H1 (cell line): ENCODE results near the gene SMIM20. TPM values are rescaled to one million over a fixed set of nuclear protein-coding genes. Genes with fewer than 3 reads are reported as not detected.

Experiments used
- CTCF ChIA-PET: fragments of 300-600 bp; sonication (Branson Sonifier 250); formaldehyde crosslinking; loops from one replicate; lab custom pipeline; 2021; ENCODE audit not compliant: partially characterized antibody; lab: Charles Lee
- POLR2A ChIA-PET: fragments of 300-600 bp; sonication (Branson Sonifier 250); formaldehyde crosslinking; loops from one replicate; lab custom pipeline; 2021; ENCODE audit warnings: inconsistent platforms; ENCODE audit not compliant: partially characterized antibody; lab: Charles Lee
- DNase-seq, 2 experiments: peaks; one replicate each; pipeline versions ENCODE4 v3.0.0 to v3.0.0-alpha.2; 2010 to 2022; ENCODE audit warnings: low spot score in 2 of 2, low read depth in 1 of 2, mixed read lengths in 1 of 2
- FAIRE-seq: peaks from 2 replicates; lab custom pipeline; 2011; peaks lifted over from hg19 to GRCh38; lab: Jason Lieb, UNC
- H2AFZ ChIP-seq: 2 replicates; pipeline ENCODE4 v1.8.1; 2012; ENCODE audit warnings: low read length, inconsistent platforms
- H2AK5ac ChIP-seq: 2 replicates; pipeline ENCODE4 v1.6.1; 2013; ENCODE audit warnings: low read depth, low read length
- H2BK120ac ChIP-seq: replicated peaks from 2 replicates; pipeline ENCODE3; 2013; ENCODE audit warnings: low read depth, low read length, inconsistent platforms
- H2BK12ac ChIP-seq: 2 replicates; pipeline ENCODE4 v1.6.1; 2013; ENCODE audit warnings: low read depth, low read length
- H2BK15ac ChIP-seq: 2 replicates; pipeline ENCODE4 v1.6.1; 2013; ENCODE audit warnings: low read length
- H2BK20ac ChIP-seq: 2 replicates; pipeline ENCODE4 v1.6.1; 2013; ENCODE audit warnings: low read length
- H2BK5ac ChIP-seq: 2 replicates; pipeline ENCODE4 v1.6.1; 2013; ENCODE audit warnings: low read depth, low read length
- H3K14ac ChIP-seq: 2 replicates; pipeline ENCODE4 v1.6.1; 2013; ENCODE audit warnings: inconsistent platforms; ENCODE audit not compliant: insufficient read length
- H3K18ac ChIP-seq: 2 replicates; pipeline ENCODE4 v1.6.1; 2013; ENCODE audit warnings: low read length; ENCODE audit errors: extremely low read depth
- H3K23ac ChIP-seq: 2 replicates; pipeline ENCODE4 v1.6.1; 2013; ENCODE audit warnings: inconsistent platforms; ENCODE audit not compliant: insufficient read length
- H3K23me2 ChIP-seq: 2 replicates; pipeline ENCODE4 v1.6.1; 2013; ENCODE audit warnings: low read depth, low read length
- H3K27ac ChIP-seq: 2 replicates; pipeline ENCODE4 v1.6.1; 2011; ENCODE audit warnings: low read depth, low read length, inconsistent platforms
- H3K27me3 ChIP-seq, 4 experiments: replicated peaks in 1 of 4; 1 replicate in 1 of 4; 2 replicates in 3 of 4; pipeline versions ENCODE4 v1.6.1 to v1.8.1; 2011 to 2013; ENCODE audit warnings: low read length in 3 of 4, mild to moderate bottlenecking in 3 of 4, inconsistent platforms in 2 of 4, mixed read lengths in 2 of 4, moderate library complexity in 1 of 4; ENCODE audit not compliant: control insufficient read depth in 3 of 4, insufficient read depth in 3 of 4; ENCODE audit errors: extremely low read depth in 1 of 4
- H3K36me3 ChIP-seq, 4 experiments: 2 replicates each; pipeline versions ENCODE4 v1.6.1 to v1.8.1; 2011 to 2013; ENCODE audit warnings: mild to moderate bottlenecking in 4 of 4, low read length in 3 of 4, moderate library complexity in 2 of 4, control low read depth in 1 of 4, inconsistent platforms in 1 of 4; ENCODE audit not compliant: insufficient read depth in 4 of 4, control insufficient read depth in 2 of 4
- H3K4ac ChIP-seq: replicated peaks from 2 replicates; pipeline ENCODE3; 2013; ENCODE audit warnings: low read length, low read depth, mixed read lengths, inconsistent platforms; ENCODE audit not compliant: insufficient read length
- H3K4me1 ChIP-seq, 4 experiments: replicated peaks in 1 of 4; 1 replicate in 1 of 4; 2 replicates in 3 of 4; pipeline versions ENCODE4 v1.6.1 to v1.8.1; 2011 to 2013; ENCODE audit warnings: low read length in 3 of 4, inconsistent platforms in 2 of 4, mixed read lengths in 1 of 4; ENCODE audit not compliant: insufficient read depth in 4 of 4, control insufficient read depth in 3 of 4
- H3K4me2 ChIP-seq, 2 experiments: 2 replicates each; pipeline versions ENCODE4 v1.6.1 to v1.8.1; 2011 to 2013; ENCODE audit warnings: low read depth in 2 of 2, low read length in 2 of 2, control low read depth in 1 of 2, inconsistent platforms in 1 of 2, mild to moderate bottlenecking in 1 of 2; ENCODE audit not compliant: insufficient read depth in 1 of 2
- H3K4me3 ChIP-seq, 4 experiments: fragments of 200-600, 300-600 bp in 1 of 4; sonication (generic), shearing (Covaris generic), sonication (Bioruptor Twin) in 1 of 4; 2 replicates each; pipeline versions ENCODE4 v1.5.1 to v1.8.1; 2011 to 2016; ENCODE audit warnings: low read length in 4 of 4, low read depth in 3 of 4, control low read depth in 2 of 4, inconsistent platforms in 2 of 4, mild to moderate bottlenecking in 2 of 4, mixed read lengths in 1 of 4, moderate library complexity in 1 of 4; ENCODE audit not compliant: insufficient read depth in 2 of 4; ENCODE audit errors: extremely low read depth in 1 of 4
- H3K56ac ChIP-seq: replicated peaks from 2 replicates; pipeline ENCODE3; 2013; ENCODE audit warnings: low read depth, mild to moderate bottlenecking, mixed read lengths, low read length, inconsistent platforms; ENCODE audit not compliant: insufficient read length
- H3K79me1 ChIP-seq: 2 replicates; pipeline ENCODE4 v1.6.1; 2013; ENCODE audit warnings: low read depth, low read length, control low read depth
- H3K79me2 ChIP-seq, 2 experiments: 2 replicates each; pipeline versions ENCODE4 v1.6.1 to v1.8.1; 2012 to 2013; ENCODE audit warnings: low read length in 2 of 2, mild to moderate bottlenecking in 2 of 2, inconsistent platforms in 1 of 2; ENCODE audit not compliant: insufficient read depth in 2 of 2, control insufficient read depth in 1 of 2
- H3K9ac ChIP-seq, 4 experiments: replicated peaks in 1 of 4; 1 replicate in 1 of 4; 2 replicates in 3 of 4; pipeline versions ENCODE4 v1.6.1 to v1.8.1; 2011 to 2013; ENCODE audit warnings: low read depth in 3 of 4, low read length in 3 of 4, control low read depth in 2 of 4, mild to moderate bottlenecking in 2 of 4, moderate library complexity in 2 of 4, inconsistent platforms in 1 of 4; ENCODE audit errors: extremely low read depth in 1 of 4
- H3K9me3 ChIP-seq, 2 experiments: 2 replicates each; pipeline versions ENCODE4 v1.6.1 to v1.8.1; 2012 to 2013; ENCODE audit warnings: mild to moderate bottlenecking in 2 of 2, moderate library complexity in 2 of 2, control low read depth in 1 of 2, inconsistent platforms in 1 of 2, low read depth in 1 of 2, low read length in 1 of 2, mixed read lengths in 1 of 2; ENCODE audit not compliant: insufficient read depth in 2 of 2
- H4K20me1 ChIP-seq, 2 experiments: replicated peaks in 1 of 2; 2 replicates each; pipeline versions ENCODE3 to v1.8.1; 2011 to 2013; ENCODE audit warnings: inconsistent platforms in 2 of 2, low read length in 2 of 2, mild to moderate bottlenecking in 1 of 2; ENCODE audit not compliant: insufficient read depth in 2 of 2, control insufficient read depth in 1 of 2
- H4K5ac ChIP-seq: 2 replicates; pipeline ENCODE4 v1.6.1; 2013; ENCODE audit warnings: low read length, low read depth, mixed read lengths, inconsistent platforms; ENCODE audit not compliant: insufficient read length
- H4K8ac ChIP-seq: 2 replicates; pipeline ENCODE4 v1.8.0; 2013; ENCODE audit warnings: mild to moderate bottlenecking, moderate library complexity, low read length, inconsistent platforms; ENCODE audit not compliant: insufficient read depth; ENCODE audit errors: extremely low read depth
- H4K91ac ChIP-seq: replicated peaks from 2 replicates; pipeline ENCODE3; 2013; ENCODE audit warnings: low read length, mixed read lengths, inconsistent platforms; ENCODE audit not compliant: insufficient read length
- RXRA ChIP-seq: IDR thresholded peaks from 2 replicates; pipeline ENCODE4 v1.6.1; 2011; ENCODE audit warnings: low read depth, mild to moderate bottlenecking, low read length, moderate library complexity; ENCODE audit not compliant: insufficient read depth
- YY1 ChIP-seq: IDR thresholded peaks from 2 replicates; pipeline ENCODE4 v1.6.1; 2011; ENCODE audit warnings: low read depth, mild to moderate bottlenecking, low read length
- WGBS, 2 experiments: shearing (Covaris generic) in 1 of 2; methylation state at CpG; one replicate each; pipeline versions ENCODE4 v1.1.6 to v1.1.7; 2013 to 2015; ENCODE audit warnings: low lambda C conversion rate in 2 of 2, mixed read lengths in 2 of 2, inconsistent platforms in 1 of 2, low coverage in 1 of 2, missing lambda C conversion rate in 1 of 2; ENCODE audit not compliant: insufficient replicate concordance in 2 of 2, insufficient coverage in 1 of 2, insufficient read length in 1 of 2; ENCODE audit errors: extremely low coverage in 1 of 2, missing lambda C conversion rate in 1 of 2; 5-methylcytosine and 5-hydroxymethylcytosine counted together
- polyA plus RNA-seq, 7 experiments: library from polyadenylated mRNA; depleted of rRNA in 3 of 7; stranded (reverse) in 5 of 7; unstranded in 2 of 7; fragments of >200 nt in 5 of 7; fragments of 200-250 nt in 2 of 7; gene quantifications; 1 replicate in 5 of 7; 2 replicates in 1 of 7; 4 replicates in 1 of 7; pipeline versions ENCODE4 v1.2.1 to v1.2.3, GENCODE V29; 2011 to 2013; ENCODE audit warnings: missing spikeins in 2 of 7, mixed read lengths in 2 of 7
- total RNA-seq: library from RNA; stranded (reverse); fragmentation: NEBNext Ultra II Directional; extraction: Animal tissue kit (Norgen Biotek cat#: 25700); gene quantifications from 2 replicates; pipeline ENCODE4 v1.2.1, GENCODE V29; 2021

The SMIM20 gene
- total and polyA plus RNA-seq, 2 of the 8 experiments (the other 6 are each of a cell fraction or from before 2014, with no cell fraction given): 21.9 to 36.9 TPM

- no peak overlapping the region for H3K9ac ChIP-seq
- no peak for FAIRE-seq
- H2BK15ac ChIP-seq: no peak overlapping the region
- no peak overlapping the region for H3K18ac ChIP-seq
- no peak overlapping the region for H4K91ac ChIP-seq
- H4K8ac ChIP-seq: no peak overlapping the region
- no peaks in the 10 kb centered on the region for H3K23me2 ChIP-seq
- no peak for TF ChIP-seq YY1
- TF ChIP-seq RXRA: no peak
- H3K9me3 ChIP-seq: no peaks in the 10 kb centered on the region
- H3K4me1 ChIP-seq: peaks cover 0 to 1% (median 0%) of the 10 kb centered on the region in 4 experiments; a peak in 1 of 7 replicates
- POLR2A ChIA-PET: interaction anchor here (1.1 kb wide), 1 partner anchor 9 kb away, joined by 5 read pairs; no protein-coding TSS in a partner anchor
- H3K4me2 ChIP-seq: no peak overlapping the region
- H3K23ac ChIP-seq: no peak overlapping the region
- no peaks in the 10 kb centered on the region; the same call in 1 of the 2 replicates for H3K79me1 ChIP-seq
- no peak for DNase-seq
- no peaks in the 10 kb centered on the region for H3K79me2 ChIP-seq
- no peak overlapping the region for H2BK120ac ChIP-seq
- no peak overlapping the region for H2BK12ac ChIP-seq
- H4K5ac ChIP-seq: no peak overlapping the region
- no peak overlapping the region for H3K14ac ChIP-seq
- H2BK5ac ChIP-seq: no peak overlapping the region
- H2AFZ ChIP-seq: no peak overlapping the region
- no peak overlapping the region for H2AK5ac ChIP-seq
- CTCF ChIA-PET: no interaction called here
- WGBS, 2 experiments: 88% methylated on average over 7 of the region's 7 CpGs; no CpG with 5 or more reads in 1 of the 2 experiments
- no peaks in the 10 kb centered on the region for H3K27me3 ChIP-seq
- H2BK20ac ChIP-seq: no peak overlapping the region
- H3K56ac ChIP-seq: no peak overlapping the region
- H4K20me1 ChIP-seq: no peaks in the 10 kb centered on the region
- H3K4me3 ChIP-seq: no peak overlapping the region
- no peak overlapping the region for H3K27ac ChIP-seq
- no peak overlapping the region for H3K4ac ChIP-seq
- H3K36me3 ChIP-seq: no peaks in the 10 kb centered on the region
These were observed 40.3 kb upstream of the SMIM20 start for GRCh38 chr4:25873632-25874129.
